Measurements from ENCODE around the gene AQP1. TPM values are rescaled to one million over a fixed set of nuclear protein-coding genes. Genes with fewer than 3 reads are reported as not detected.

Gene AQP1
- polyA plus RNA-seq, 1 donor (not counting 4 experiments of a cell fraction or from before 2014, with no cell fraction given): 0.07 TPM

DNA sequence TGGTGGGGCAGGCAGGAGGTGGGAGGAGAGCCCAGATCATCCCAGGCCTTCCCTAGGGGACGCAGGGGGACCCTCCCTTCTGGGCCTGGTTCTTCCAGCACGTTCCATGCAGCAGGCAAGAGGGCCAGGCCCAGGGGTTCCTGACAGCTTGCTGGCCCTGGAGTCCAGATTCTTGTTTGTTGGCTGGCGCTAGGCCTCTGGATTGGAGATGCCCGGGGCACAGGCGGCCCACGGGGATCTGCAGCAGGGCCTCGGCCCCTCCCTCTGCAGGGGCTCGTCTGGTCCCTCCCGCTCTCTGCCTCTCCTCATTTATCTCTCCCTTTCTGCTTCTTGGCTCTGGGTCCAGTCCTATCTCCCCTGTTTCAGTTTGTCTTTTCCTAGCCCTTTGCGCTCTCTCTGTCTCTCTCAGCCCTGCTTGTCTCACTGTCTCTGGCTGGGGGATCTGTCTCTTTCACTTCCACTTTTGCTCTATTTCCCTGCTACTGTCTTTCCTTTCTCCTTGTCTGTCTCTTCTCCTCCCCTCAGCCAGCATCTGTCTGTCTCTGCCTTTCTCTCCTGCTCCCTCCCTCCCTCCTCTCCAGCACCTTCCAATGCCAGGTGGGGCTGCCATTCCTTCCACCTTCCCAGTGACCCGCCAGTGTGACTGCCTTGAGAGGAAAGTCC is 1.1 kb upstream of the AQP1 start:
- H2AFZ ChIP-seq (ENCODE audit: control insufficient read depth, low read length): no peak overlapping the region
- no peak for FAIRE-seq
- no peaks in the 10 kb centered on the region for H3K36me3 ChIP-seq (ENCODE audit: control insufficient read depth in 2 of 2, extremely low read depth in 1 of 2, insufficient read depth in 2 of 2, low read length in 2 of 2)
- no peak overlapping the region for H3K4me2 ChIP-seq (ENCODE audit: control insufficient read depth, extremely low read depth, insufficient read depth, low read depth, low read length)
- H3K4me3 ChIP-seq (ENCODE audit: control insufficient read depth in 2 of 3, extremely low read depth in 1 of 3, insufficient read depth in 2 of 3, low read depth in 1 of 3, low read length in 3 of 3): no peak overlapping the region
- no peaks in the 10 kb centered on the region for H3K27me3 ChIP-seq (ENCODE audit: control insufficient read depth, extremely low read depth, insufficient read depth, low read length)
- H3K9me3 ChIP-seq (ENCODE audit: control insufficient read depth, low read depth, low read length): no peaks in the 10 kb centered on the region
- H3K79me2 ChIP-seq (ENCODE audit: control insufficient read depth, insufficient read depth, low read length): no peaks in the 10 kb centered on the region
- no peaks in the 10 kb centered on the region for H3K9me1 ChIP-seq (ENCODE audit: control insufficient read depth, extremely low read depth, insufficient read depth, low read length)
- dilution Hi-C loops (cut with MboI; ENCODE audit: extremely low pct_ligation_motif_present, low sequenced_read_pairs): no loop called here
- no peak overlapping the region for H3K9ac ChIP-seq (ENCODE audit: control insufficient read depth, extremely low read depth, insufficient read depth, low read length)
- no peaks in the 10 kb centered on the region for H4K20me1 ChIP-seq (ENCODE audit: control insufficient read depth, extremely low read depth, insufficient read depth, low read length)
- H3K4me1 ChIP-seq (ENCODE audit: control insufficient read depth, extremely low read depth, insufficient read depth, low read length): peaks cover 18% of the 10 kb centered on the region
- no peak for TF ChIP-seq EZH2 (IDR thresholded peaks at IDR 0.05; ENCODE audit: low read length)
- TF ChIP-seq, protein P1, sequence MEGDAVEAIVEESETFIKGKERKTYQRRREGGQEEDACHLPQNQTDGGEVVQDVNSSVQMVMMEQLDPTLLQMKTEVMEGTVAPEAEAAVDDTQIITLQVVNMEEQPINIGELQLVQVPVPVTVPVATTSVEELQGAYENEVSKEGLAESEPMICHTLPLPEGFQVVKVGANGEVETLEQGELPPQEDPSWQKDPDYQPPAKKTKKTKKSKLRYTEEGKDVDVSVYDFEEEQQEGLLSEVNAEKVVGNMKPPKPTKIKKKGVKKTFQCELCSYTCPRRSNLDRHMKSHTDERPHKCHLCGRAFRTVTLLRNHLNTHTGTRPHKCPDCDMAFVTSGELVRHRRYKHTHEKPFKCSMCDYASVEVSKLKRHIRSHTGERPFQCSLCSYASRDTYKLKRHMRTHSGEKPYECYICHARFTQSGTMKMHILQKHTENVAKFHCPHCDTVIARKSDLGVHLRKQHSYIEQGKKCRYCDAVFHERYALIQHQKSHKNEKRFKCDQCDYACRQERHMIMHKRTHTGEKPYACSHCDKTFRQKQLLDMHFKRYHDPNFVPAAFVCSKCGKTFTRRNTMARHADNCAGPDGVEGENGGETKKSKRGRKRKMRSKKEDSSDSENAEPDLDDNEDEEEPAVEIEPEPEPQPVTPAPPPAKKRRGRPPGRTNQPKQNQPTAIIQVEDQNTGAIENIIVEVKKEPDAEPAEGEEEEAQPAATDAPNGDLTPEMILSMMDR (optimal IDR thresholded peaks at IDR 0.05 in 1 of 3, IDR thresholded peaks at IDR 0.05 in 1 of 3, conservative IDR thresholded peaks at IDR 0.05 in 1 of 3; ENCODE audit: extremely low read depth in 1 of 3, insufficient read depth in 2 of 3, low read length in 3 of 3): no peak
- no peak overlapping the region for H3K27ac ChIP-seq (ENCODE audit: control insufficient read depth, insufficient read depth, low read length)
- DNase-seq (ENCODE audit: low read depth, low spot score): no peak

DNA sequence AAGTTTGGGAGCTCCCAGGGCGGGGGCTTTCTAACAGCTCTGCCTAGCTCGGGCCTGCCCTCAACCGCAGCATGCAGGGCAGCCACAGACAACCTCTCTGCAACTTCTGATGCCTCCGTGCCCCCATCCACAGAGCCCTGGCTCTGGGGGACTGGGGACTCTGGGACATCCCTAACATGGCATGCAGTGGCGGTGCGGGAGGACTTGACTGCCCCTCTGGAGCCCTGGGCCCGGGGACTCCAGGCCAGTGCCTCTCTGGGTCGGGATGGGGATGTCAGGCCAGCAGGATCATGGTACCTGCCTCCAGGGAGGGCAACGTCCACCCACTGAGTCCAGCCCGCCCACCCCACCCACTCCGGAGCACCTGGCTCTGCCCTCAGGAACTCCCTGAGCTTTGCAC is 520 bp upstream of the AQP1 start:
- TF ChIP-seq, protein P1 (optimal IDR thresholded peaks at IDR 0.05 in 1 of 3, IDR thresholded peaks at IDR 0.05 in 1 of 3, conservative IDR thresholded peaks at IDR 0.05 in 1 of 3; ENCODE audit: extremely low read depth in 1 of 3, insufficient read depth in 2 of 3, low read length in 3 of 3): no peak
- TF ChIP-seq EZH2 (IDR thresholded peaks at IDR 0.05; ENCODE audit: low read length): no peak
- H3K4me3 ChIP-seq (ENCODE audit: control insufficient read depth in 2 of 3, extremely low read depth in 1 of 3, insufficient read depth in 2 of 3, low read depth in 1 of 3, low read length in 3 of 3): no peak overlapping the region
- no peaks in the 10 kb centered on the region for H4K20me1 ChIP-seq (ENCODE audit: control insufficient read depth, extremely low read depth, insufficient read depth, low read length)
- no peaks in the 10 kb centered on the region for H3K27me3 ChIP-seq (ENCODE audit: control insufficient read depth, extremely low read depth, insufficient read depth, low read length)
- H3K27ac ChIP-seq (ENCODE audit: control insufficient read depth, insufficient read depth, low read length): no peak overlapping the region
- DNase-seq (ENCODE audit: low read depth, low spot score): no peak
- no peaks in the 10 kb centered on the region for H3K36me3 ChIP-seq (ENCODE audit: control insufficient read depth in 2 of 2, extremely low read depth in 1 of 2, insufficient read depth in 2 of 2, low read length in 2 of 2)
- H3K79me2 ChIP-seq (ENCODE audit: control insufficient read depth, insufficient read depth, low read length): no peaks in the 10 kb centered on the region
- no peak overlapping the region for H3K9ac ChIP-seq (ENCODE audit: control insufficient read depth, extremely low read depth, insufficient read depth, low read length)
- H3K9me3 ChIP-seq (ENCODE audit: control insufficient read depth, low read depth, low read length): no peaks in the 10 kb centered on the region
- peaks cover 12% of the 10 kb centered on the region for H3K4me1 ChIP-seq (ENCODE audit: control insufficient read depth, extremely low read depth, insufficient read depth, low read length)
- no peak for FAIRE-seq
- H3K9me1 ChIP-seq (ENCODE audit: control insufficient read depth, extremely low read depth, insufficient read depth, low read length): no peaks in the 10 kb centered on the region
- H2AFZ ChIP-seq (ENCODE audit: control insufficient read depth, low read length): no peak overlapping the region
- dilution Hi-C loops (cut with MboI; ENCODE audit: extremely low pct_ligation_motif_present, low sequenced_read_pairs): no loop called here
- H3K4me2 ChIP-seq (ENCODE audit: control insufficient read depth, extremely low read depth, insufficient read depth, low read depth, low read length): no peak overlapping the region
